T-cell (primary cell): ENCODE results near the gene RFX4. TPM values are rescaled to one million over a fixed set of nuclear protein-coding genes. Genes with fewer than 3 reads are reported as not detected.
A peak's percentile ranks its signal among the peaks of the same experiment; 100 is the strongest.

Experiments used
- ATAC-seq, 4 experiments: fragments of 200-7000 bp in 3 of 4; fragments of 150-1000 bp in 1 of 4; cut with Tn5 transposase; replicated peaks in 1 of 4; 1 replicate in 3 of 4; 2 replicates in 1 of 4; pipeline ENCODE4 v1.10.0; 2021; ENCODE audit warnings: moderate library complexity in 3 of 4, mild to moderate bottlenecking in 2 of 4, moderate number of reproducible peaks in 1 of 4
- CTCF ChIA-PET, 2 donors: fragments of 300-600 bp; sonication (Branson Sonifier 250); formaldehyde crosslinking; loops; one replicate each; lab custom pipeline; 2022; ENCODE audit warnings: antibody characterized with exemption in 2 of 2; lab: Charles Lee
- POLR2A ChIA-PET, 2 donors: fragments of 300-600 bp; sonication (Branson Sonifier 250); formaldehyde crosslinking; loops; one replicate each; lab custom pipeline; 2022; ENCODE audit warnings: antibody characterized with exemption in 2 of 2; lab: Charles Lee
- DNase-seq, 35 experiments: peaks; one replicate each; pipeline versions ENCODE4 v3.0.0 to v3.0.0-alpha.2; 2013 to 2023
- H3K27ac ChIP-seq: one replicate; pipeline ENCODE4 v1.5.1; 2013; ENCODE audit warnings: low read length
- H3K27me3 ChIP-seq, 2 experiments: replicated peaks in 1 of 2; 1 replicate in 1 of 2; 2 replicates in 1 of 2; pipeline versions ENCODE4 v1.6.1 to v1.7.0; 2013; ENCODE audit warnings: low read length in 1 of 2, mixed read lengths in 1 of 2; ENCODE audit not compliant: control insufficient read depth in 2 of 2, insufficient read depth in 2 of 2; ENCODE audit errors: extremely low read depth in 1 of 2
- H3K36me3 ChIP-seq, 2 donors: 1 replicate in 1 of 2; 2 replicates in 1 of 2; pipeline versions ENCODE4 v1.6.1 to v1.7.0; 2013; ENCODE audit warnings: low read length in 1 of 2; ENCODE audit not compliant: control insufficient read depth in 2 of 2, insufficient read depth in 1 of 2; ENCODE audit errors: extremely low read depth in 1 of 2
- H3K4me1 ChIP-seq, 2 experiments: 1 replicate in 1 of 2; 2 replicates in 1 of 2; pipeline versions ENCODE4 v1.6.1 to v1.7.0; 2013; ENCODE audit warnings: low read length in 2 of 2, mixed read lengths in 1 of 2; ENCODE audit not compliant: insufficient read depth in 2 of 2, control insufficient read depth in 1 of 2; ENCODE audit errors: extremely low read depth in 1 of 2
- H3K4me3 ChIP-seq, 2 donors: 1 replicate in 1 of 2; 2 replicates in 1 of 2; pipeline versions ENCODE4 v1.5.1 to v1.7.0; 2013; ENCODE audit warnings: mild to moderate bottlenecking in 2 of 2, low read length in 1 of 2, moderate library complexity in 1 of 2; ENCODE audit not compliant: control insufficient read depth in 1 of 2; ENCODE audit errors: extremely low read depth in 1 of 2
- H3K9me3 ChIP-seq: 2 replicates; pipeline ENCODE4 v1.7.0; 2013
- H3K27ac Mint-ChIP-seq, 2 donors: one replicate each; pipeline ENCODE4 v1.8.0; 2020 to 2021; ENCODE audit warnings: mild to moderate bottlenecking in 2 of 2, mixed read lengths in 2 of 2
- H3K27me3 Mint-ChIP-seq, 2 donors: one replicate each; pipeline ENCODE4 v1.8.0; 2021 to 2022; ENCODE audit warnings: mixed read lengths in 2 of 2
- H3K36me3 Mint-ChIP-seq: one replicate; pipeline ENCODE4 v1.8.0; 2021; ENCODE audit warnings: mixed read lengths
- H3K4me1 Mint-ChIP-seq, 3 donors: one replicate each; pipeline ENCODE4 v1.8.0; 2020 to 2022; ENCODE audit warnings: mixed read lengths in 3 of 3, mild to moderate bottlenecking in 1 of 3
- H3K4me3 Mint-ChIP-seq, 3 donors: one replicate each; pipeline ENCODE4 v1.8.0; 2020 to 2022; ENCODE audit warnings: mild to moderate bottlenecking in 3 of 3, mixed read lengths in 3 of 3, moderate library complexity in 3 of 3
- H3K9me3 Mint-ChIP-seq, 3 donors: one replicate each; pipeline ENCODE4 v1.8.0; 2020 to 2022; ENCODE audit warnings: mixed read lengths in 3 of 3
- WGBS: methylation state at CpG from one replicate; pipeline ENCODE4 v1.1.5; 2013; ENCODE audit warnings: missing lambda C conversion rate; ENCODE audit not compliant: insufficient coverage; 5-methylcytosine and 5-hydroxymethylcytosine counted together
- total RNA-seq, 35 experiments: library from RNA in 6 of 35; stranded (reverse) in 6 of 35; fragments of 120-200 nt in 1 of 35; gene quantifications; one replicate each; pipeline versions ENCODE4 v1.2.1 to v1.2.4 and lab custom pipeline; 2013 to 2026

Gene RFX4
- total RNA-seq, 5 donors from 2014 or later (not counting 1 experiment from before 2014, with no cell fraction given) = not detected

GRCh38 chr12:106771425-106771824 is 188.6 kb downstream of the RFX4 start:
- CTCF ChIA-PET = interaction anchor here in 1 of 2 donors (0.6 to 2.0 kb wide), 2 partner anchors 18 to 269 kb away, joined by 3 to 5 read pairs; no protein-coding TSS in a partner anchor
- Histone ChIP-seq H3K27me3 (no peaks in the 10 kb centered on the region), H3K4me1 (peaks cover 20 to 27% of the 10 kb centered on the region in 2 experiments), H3K4me3 (no peak overlapping the region), H3K27ac (no peak overlapping the region), H3K9me3 (no peaks in the 10 kb centered on the region), H3K36me3 (no peaks in the 10 kb centered on the region)
- no peaks in the 10 kb centered on the region for H3K36me3 Mint-ChIP-seq
- H3K4me3 Mint-ChIP-seq = no peak overlapping the region
- H3K27me3 Mint-ChIP-seq = no peaks in the 10 kb centered on the region
- ATAC-seq (no peak), DNase-seq (no peak)
- no peak overlapping the region for H3K27ac Mint-ChIP-seq
- H3K4me1 Mint-ChIP-seq = peaks cover 33 to 36% (median 34%) of the 10 kb centered on the region in 3 donors
- no peaks in the 10 kb centered on the region for H3K9me3 Mint-ChIP-seq
- POLR2A ChIA-PET = no interaction called here

GRCh38 chr12:106773286-106774004 is 190.6 kb downstream of the RFX4 start:
- CTCF ChIA-PET = interaction anchor here (0.6 to 2.0 kb wide), 3 partner anchors 20 to 428 kb away, joined by 3 to 7 read pairs (median 5); no protein-coding TSS in a partner anchor
- Mint-ChIP-seq H3K4me3 (peak overlapping the region; percentile 88 to 99 (median 92)), H3K27ac (peak overlapping the region; percentile 80 to 91), H3K27me3 (no peaks in the 10 kb centered on the region), H3K4me1 (peaks cover 36 to 39% (median 36%) of the 10 kb centered on the region in 3 donors), H3K9me3 (no peaks in the 10 kb centered on the region), H3K36me3 (peaks cover 4% of the 10 kb centered on the region)
- H3K36me3 ChIP-seq = no peaks in the 10 kb centered on the region
- H3K4me1 ChIP-seq = peaks cover 7 to 17% of the 10 kb centered on the region in 2 experiments
- DNase-seq = peak in 1 of 35 experiments; percentile 12
- peak overlapping the region; percentile 78 for H3K27ac ChIP-seq
- peak overlapping the region; percentile 81 to 91 for H3K4me3 ChIP-seq
- WGBS = 62% methylated on average over 15 of the region's 25 CpGs
- H3K27me3 ChIP-seq = no peaks in the 10 kb centered on the region
- POLR2A ChIA-PET = no interaction called here
- ATAC-seq = peak in 2 of 4 experiments; percentile 0 to 3
- no peaks in the 10 kb centered on the region for H3K9me3 ChIP-seq

- Histone ChIP-seq H3K36me3 (no peaks in the 10 kb centered on the region), H3K27ac (peak within 1 kb of the TSS; percentile 78), H3K4me1 (peaks cover 7 to 17% of the 10 kb centered on the region in 2 experiments), H3K27me3 (no peaks in the 10 kb centered on the region), H3K4me3 (peak within 1 kb of the TSS; percentile 81 to 91), H3K9me3 (no peaks in the 10 kb centered on the region)
- H3K36me3 Mint-ChIP-seq = peaks cover 4% of the 10 kb centered on the region
- no peaks in the 10 kb centered on the region for H3K27me3 Mint-ChIP-seq
- no peaks in the 10 kb centered on the region for H3K9me3 Mint-ChIP-seq
- POLR2A ChIA-PET = no interaction called here
- WGBS = under 1% methylated on average over 63 of the region's 66 CpGs
- peak within 1 kb of the TSS; percentile 88 to 99 (median 92) for H3K4me3 Mint-ChIP-seq
- ATAC-seq (peak; percentile 86 to 92 (median 90)), DNase-seq (peak; percentile 29 to 85 (median 62))
- H3K27ac Mint-ChIP-seq = peak within 1 kb of the TSS; percentile 80 to 91
- CTCF ChIA-PET = interaction anchor here in 1 of 2 donors (0.9 kb wide), 1 partner anchor 429 kb away, joined by 3 read pairs; no protein-coding TSS in a partner anchor
- H3K4me1 Mint-ChIP-seq = peaks cover 36 to 40% (median 37%) of the 10 kb centered on the region in 3 donors
These were observed 191.4 kb downstream of the RFX4 start, which contains the start of gene RIC8B for GRCh38 chr12:106774005-106774807. Gene RIC8B, plus strand, starts transcription at chr12:106774682. Its CDS starts 64 bp downstream, at chr12:106774746.

DNA sequence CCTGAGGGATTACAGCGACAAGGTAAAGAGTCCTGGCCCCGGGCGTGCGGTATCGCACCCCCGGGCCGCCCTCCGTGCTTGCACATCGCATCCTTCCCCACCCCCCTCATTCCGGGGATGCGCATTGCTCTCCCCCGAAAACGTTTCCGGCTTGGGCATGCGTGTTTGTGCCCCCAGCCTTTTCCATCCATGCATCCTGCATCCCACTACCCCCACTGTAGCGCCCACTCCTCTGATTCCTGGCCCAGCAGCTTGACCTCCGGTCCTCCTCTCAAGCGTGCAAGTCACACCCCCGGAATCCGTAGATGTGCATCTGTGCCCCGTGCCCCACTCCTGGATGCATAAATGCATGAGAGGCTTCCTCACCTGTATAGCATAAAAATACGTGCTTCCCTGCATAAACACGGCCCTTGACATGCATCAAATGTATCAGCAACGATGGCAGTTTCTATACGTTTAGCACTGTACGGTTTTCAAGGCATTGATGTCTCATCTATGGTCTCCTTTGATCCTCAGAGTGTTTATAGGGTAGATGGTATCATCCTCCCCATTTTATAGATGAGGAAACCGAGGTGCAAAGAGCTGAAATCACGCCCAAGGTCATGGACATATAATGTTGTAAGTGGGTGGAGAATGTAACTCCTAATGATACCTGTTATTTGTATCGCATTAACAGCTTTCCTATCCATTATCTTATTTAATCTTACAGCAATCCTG is 192.2 kb downstream of the RFX4 start:
- Histone ChIP-seq H3K27me3 (no peaks in the 10 kb centered on the region), H3K4me1 (peaks cover 7 to 17% of the 10 kb centered on the region in 2 experiments), H3K36me3 (no peaks in the 10 kb centered on the region), H3K27ac (peak overlapping the region; percentile 78), H3K4me3 (peak overlapping the region; percentile 81 to 91), H3K9me3 (no peaks in the 10 kb centered on the region)
- peak overlapping the region; percentile 88 to 99 (median 92) for H3K4me3 Mint-ChIP-seq
- peak in 8 of 35 experiments; percentile 2 to 42 (median 11) for DNase-seq
- H3K9me3 Mint-ChIP-seq = no peaks in the 10 kb centered on the region
- ATAC-seq = peak; percentile 4 to 21 (median 6)
- ChIA-PET CTCF (interaction anchor here in 1 of 2 donors (1.0 kb wide), 1 partner anchor 9 kb away, joined by 3 read pairs; no protein-coding TSS in a partner anchor), POLR2A (interaction anchor here in 1 of 2 donors (0.5 to 0.7 kb wide), 2 partner anchors 180 to 549 kb away, joined by 3 to 4 read pairs; partner anchors contain the start of gene TMEM263)
- peaks cover 39 to 45% (median 42%) of the 10 kb centered on the region in 3 donors for H3K4me1 Mint-ChIP-seq
- H3K27me3 Mint-ChIP-seq = no peaks in the 10 kb centered on the region
- peak overlapping the region; percentile 80 to 91 for H3K27ac Mint-ChIP-seq
- H3K36me3 Mint-ChIP-seq = peaks cover 4% of the 10 kb centered on the region
- under 1% methylated on average over 22 of the region's 29 CpGs for WGBS

GRCh38 chr12:106776897-106777296 is 194.1 kb downstream of the RFX4 start:
- Histone ChIP-seq H3K9me3 (no peaks in the 10 kb centered on the region), H3K27ac (no peak overlapping the region), H3K4me3 (no peak overlapping the region), H3K4me1 (peaks cover 7 to 17% of the 10 kb centered on the region in 2 experiments), H3K36me3 (no peaks in the 10 kb centered on the region), H3K27me3 (no peaks in the 10 kb centered on the region)
- ChIA-PET POLR2A (interaction anchor here in 1 of 2 donors (0.5 kb wide), 1 partner anchor 437 kb away, joined by 3 read pairs; no protein-coding TSS in a partner anchor), CTCF (interaction anchor here in 1 of 2 donors (0.5 kb wide), 1 partner anchor 90 kb away, joined by 5 read pairs; no protein-coding TSS in a partner anchor)
- Mint-ChIP-seq H3K27ac (no peak overlapping the region), H3K4me3 (peak overlapping the region in 1 of 3 donors; percentile 99), H3K36me3 (peaks cover 7% of the 10 kb centered on the region), H3K27me3 (no peaks in the 10 kb centered on the region), H3K9me3 (no peaks in the 10 kb centered on the region), H3K4me1 (peaks cover 48 to 60% (median 57%) of the 10 kb centered on the region in 3 donors)
- 100% methylated on average over 2 of the region's 5 CpGs for WGBS
- DNase-seq (no peak), ATAC-seq (no peak)
